Limb (tissue), 2 donors: ENCODE results near the gene RASSF6.
"Not testable (repeated sequence)": the region's sequence is repeated elsewhere in the genome, so short reads cannot be mapped to it uniquely, and the experiment has no call there.

ENCODE experiments used
- DNase-seq, 2 donors: peaks; one replicate each; pipeline ENCODE4 v3.0.0-alpha.2; 2016; ENCODE audit errors: extremely low spot score in 2 of 2

RASSF6 gene

DNA sequence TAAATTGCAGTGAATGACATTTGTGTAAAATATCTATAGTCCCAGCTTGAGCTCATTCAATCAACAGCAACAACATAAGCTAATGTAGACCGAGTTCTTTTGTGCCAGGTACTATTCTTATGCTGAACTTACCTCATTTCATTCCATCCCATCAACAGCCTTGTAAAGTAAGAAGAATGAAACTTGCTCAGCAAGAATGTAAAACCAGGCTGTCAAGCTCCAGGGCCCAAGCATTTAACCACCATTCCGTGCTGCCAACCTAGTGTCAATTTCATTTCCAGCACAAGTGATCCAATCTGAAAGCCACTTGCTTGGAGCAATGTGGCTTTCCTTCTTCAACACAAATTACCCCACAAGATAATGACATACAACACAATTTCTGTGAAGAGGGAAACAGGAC is 36.6 kb downstream of the RASSF6 start:
- DNase-seq: no peak

DNA sequence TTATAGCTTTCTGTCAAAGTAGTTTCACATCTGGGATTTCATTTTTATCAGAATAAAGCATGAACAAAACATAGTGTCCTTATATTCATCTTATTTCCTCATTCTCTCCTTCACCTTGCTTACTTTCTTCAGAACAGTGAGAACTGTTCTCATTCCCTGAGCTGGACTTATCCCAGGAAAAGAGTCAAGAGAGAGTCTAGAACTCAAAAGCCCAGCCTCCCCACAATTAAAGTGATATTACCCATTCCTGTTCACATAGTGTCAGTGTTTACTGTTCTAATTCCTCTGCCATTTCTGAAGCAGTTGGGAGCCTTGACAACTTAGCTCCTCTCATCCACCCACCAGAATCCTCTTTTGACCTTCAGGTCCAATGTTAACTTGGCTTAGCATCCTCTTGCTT is 42.9 kb downstream of the RASSF6 start:
- no peak for DNase-seq

GRCh38 chr4:73576381-73576780 is 43.9 kb downstream of the RASSF6 start:
- DNase-seq: no peak

- DNase-seq: no peak
Observed at GRCh38 chr4:73575660-73576059, 44.6 kb downstream of the RASSF6 start.

DNA sequence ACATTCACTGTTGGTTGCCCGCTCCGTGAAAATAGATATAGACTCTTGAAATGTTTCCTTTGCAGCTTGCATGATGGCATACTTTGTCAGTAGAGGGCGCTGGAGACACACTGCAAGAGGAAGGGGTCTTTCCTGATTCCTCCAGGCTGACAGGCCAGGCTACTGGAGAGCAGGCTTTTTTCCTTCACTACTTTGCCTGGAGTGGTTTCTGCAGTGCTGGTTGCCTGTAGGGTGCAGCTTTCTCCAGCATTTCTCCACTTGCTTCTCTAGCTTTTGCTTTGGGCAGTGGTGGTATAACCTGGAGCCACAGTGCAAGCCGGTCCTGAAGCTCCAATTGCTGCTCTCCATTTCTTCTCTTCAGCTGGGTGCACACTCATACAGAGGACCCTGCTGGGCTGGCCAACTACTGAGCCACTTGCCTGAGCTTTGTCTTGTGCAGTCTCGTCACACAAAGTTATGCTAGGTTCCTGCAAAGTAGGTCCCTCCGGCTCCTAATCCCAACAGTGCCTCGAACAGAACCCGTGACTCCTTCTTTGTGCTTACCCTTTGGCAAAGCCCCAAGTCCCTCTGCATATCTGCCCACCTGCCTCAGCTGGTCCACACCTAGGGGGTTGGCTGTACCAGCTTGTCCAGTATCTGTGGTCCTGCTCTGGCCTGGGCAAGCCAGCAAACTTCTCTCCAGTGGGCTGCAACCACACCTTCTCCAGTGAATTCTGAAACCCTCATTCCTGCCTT is 46.3 kb downstream of the RASSF6 start:
- peak; percentile 67 to 71 for DNase-seq

GRCh38 chr4:73550865-73551264 is 69.4 kb downstream of the RASSF6 start:
- DNase-seq: not testable (repeated sequence)

DNA sequence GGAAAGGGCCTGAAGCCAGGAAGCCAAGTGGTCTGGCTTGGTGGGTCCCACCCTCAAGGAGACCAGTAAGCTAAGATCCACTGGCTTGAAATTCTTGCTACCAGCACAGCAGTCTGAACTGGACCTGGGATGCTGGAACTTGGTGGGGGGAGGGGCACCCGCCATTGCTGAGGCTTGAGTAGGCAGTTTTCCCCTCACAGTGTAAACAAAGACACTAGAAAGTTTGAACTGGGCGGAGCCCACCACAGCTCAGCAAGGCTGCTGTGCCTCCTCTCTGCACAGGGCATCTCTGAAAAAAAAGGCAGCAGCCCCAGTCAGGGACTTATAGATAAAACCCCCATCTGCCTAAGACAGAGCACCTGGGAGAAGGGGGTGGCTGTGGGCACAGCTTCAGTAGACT is 75.6 kb downstream of the RASSF6 start:
- DNase-seq: no peak

- no peak for DNase-seq
Observed at GRCh38 chr4:73541251-73541650, 79.0 kb downstream of the RASSF6 start.

- no peak for DNase-seq
Observed at GRCh38 chr4:73540826-73541225, 79.4 kb downstream of the RASSF6 start.

DNA sequence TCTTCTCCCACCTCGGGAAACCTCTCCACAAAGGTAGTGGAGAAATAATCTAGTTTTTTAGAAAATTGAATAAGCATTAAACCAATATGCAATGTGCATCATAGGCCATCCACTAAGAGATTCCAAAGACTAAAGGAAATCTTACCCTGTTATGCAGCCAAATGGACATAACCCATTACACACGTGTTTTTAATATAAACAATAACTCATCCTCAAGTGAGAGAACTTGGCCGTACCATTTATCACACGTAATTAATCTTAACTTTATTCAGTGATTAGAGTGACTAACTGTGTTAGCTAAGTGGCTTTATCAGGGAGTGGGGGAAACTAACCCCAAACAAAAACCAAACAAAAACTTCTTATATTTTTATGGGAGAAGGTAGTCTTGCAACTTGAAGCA is 80.8 kb downstream of the RASSF6 start:
- no peak for DNase-seq

GRCh38 chr4:73538162-73538561 is 82.1 kb downstream of the RASSF6 start:
- DNase-seq: no peak

- no peak for DNase-seq
Observed at GRCh38 chr4:73533515-73534422, 86.5 kb downstream of the RASSF6 start.

DNA sequence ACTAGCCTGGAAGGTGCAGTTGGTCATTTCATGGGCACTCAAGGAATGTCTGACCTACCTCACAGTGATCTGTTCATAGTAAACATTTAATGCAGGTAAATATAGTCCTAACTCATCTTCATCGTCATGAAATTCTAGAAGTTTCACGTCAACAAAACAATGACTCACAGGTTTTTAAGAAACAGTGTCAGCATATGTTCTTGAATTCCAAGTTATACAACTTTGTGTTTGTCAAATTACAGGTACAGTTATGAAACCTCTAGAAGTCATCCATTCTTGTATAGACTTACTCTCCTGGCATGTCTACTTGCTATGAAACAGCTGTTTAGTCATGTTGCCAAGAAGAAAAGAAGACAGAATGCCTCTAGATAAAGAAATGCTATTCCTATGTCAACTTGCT is 92.1 kb downstream of the RASSF6 start:
- DNase-seq: no peak

DNA sequence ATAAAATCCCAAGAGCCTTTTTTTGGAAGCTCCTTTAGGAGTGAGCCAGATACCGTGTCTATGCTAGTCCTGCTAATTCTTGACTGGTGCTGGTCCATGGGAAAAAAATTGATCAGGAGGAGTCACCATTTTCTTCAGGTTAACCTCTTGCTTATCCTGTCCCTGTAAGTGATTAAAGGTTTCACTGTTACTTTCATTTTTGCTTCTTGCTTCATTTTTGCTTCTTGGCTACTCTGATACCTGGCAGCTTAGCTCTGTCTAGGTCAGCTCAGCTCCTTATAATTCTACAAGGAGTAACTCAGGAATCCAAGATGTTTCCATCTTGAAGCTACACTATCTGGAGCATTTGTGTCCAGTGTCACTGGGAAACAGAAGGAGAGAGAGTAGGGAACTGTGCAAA is 93.0 kb downstream of the RASSF6 start:
- no peak for DNase-seq

- DNase-seq: no peak
Observed at GRCh38 chr4:73525611-73526010, 94.6 kb downstream of the RASSF6 start.

DNA sequence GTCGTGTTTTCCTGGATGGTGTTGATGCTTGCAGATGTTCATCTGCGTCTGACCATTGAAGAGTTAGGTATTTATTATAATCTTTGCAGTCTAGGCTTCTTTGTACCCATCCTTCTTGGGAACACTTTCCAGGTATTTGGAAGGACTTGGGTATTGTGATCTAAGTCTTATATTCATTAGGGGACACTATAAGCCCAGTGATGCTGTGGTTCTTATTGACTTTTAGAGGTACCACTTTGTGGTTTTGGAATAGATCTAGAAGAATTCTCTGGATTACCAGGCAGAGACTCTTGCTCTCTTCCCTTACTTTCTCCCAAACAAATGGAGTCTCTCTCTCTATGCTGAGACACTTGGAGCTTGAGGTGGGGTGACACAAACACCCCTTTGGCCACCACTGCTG is 97.1 kb downstream of the RASSF6 start:
- no peak for DNase-seq
